HepG2 (cell line): Measurements from ENCODE around the gene FAM117A. TPM values are rescaled to one million over a fixed set of nuclear protein-coding genes. Genes with fewer than 3 reads are reported as not detected.
A peak's percentile ranks its signal among the peaks of the same experiment; 100 is the strongest.

Source experiments
- ATM ChIP-seq: fragments of 450-650 bp; IDR thresholded peaks from 2 replicates; pipeline ENCODE4 v1.7.1; 2017; ENCODE audit warnings: mild to moderate bottlenecking, borderline replicate concordance
- DNMT3B ChIP-seq: conservative IDR thresholded peaks from 2 replicates; pipeline ENCODE4 v1.6.1; 2016; ENCODE audit warnings: missing biosample characterization, control low read depth
- GATAD1 ChIP-seq: IDR thresholded peaks from 2 replicates; pipeline ENCODE4 v1.6.1; 2016; ENCODE audit warnings: missing genetic modification reagents, missing compliant biosample characterization
- HBP1 ChIP-seq: IDR thresholded peaks from 2 replicates; pipeline ENCODE4 v1.6.1; 2016; ENCODE audit warnings: low read depth, control low read depth
- RORA ChIP-seq: sonication (generic); formaldehyde crosslinking; IDR thresholded peaks from 2 replicates; pipeline ENCODE4 v1.5.0; 2020; ENCODE audit warnings: mild to moderate bottlenecking, missing genetic modification reagents, moderate library complexity
- SIN3A ChIP-seq: IDR thresholded peaks from 2 replicates; pipeline ENCODE4 v1.6.1; 2011; ENCODE audit warnings: low read depth, mild to moderate bottlenecking, control low read depth, low read length, borderline replicate concordance
- SRSF1 ChIP-seq: fragments of 200-400 bp; formaldehyde crosslinking; optimal IDR thresholded peaks from 2 replicates; pipeline ENCODE3; 2017; ENCODE audit warnings: mild to moderate bottlenecking, low read depth, low read length, moderate library complexity
- TSC22D2 ChIP-seq: sonication (generic); formaldehyde crosslinking; IDR thresholded peaks from 2 replicates; pipeline ENCODE4 v1.5.1; 2020; ENCODE audit warnings: missing genetic modification reagents, mild to moderate bottlenecking, borderline replicate concordance
- U2AF2 ChIP-seq: fragments of 200-400 bp; formaldehyde crosslinking; IDR thresholded peaks from 2 replicates; pipeline ENCODE4 v1.6.1; 2017; ENCODE audit warnings: low read depth, mild to moderate bottlenecking, low read length
- ZBTB7A ChIP-seq: sonication (generic); formaldehyde crosslinking; IDR thresholded peaks from 2 replicates; pipeline ENCODE4 v1.8.0; 2022; ENCODE audit warnings: mild to moderate bottlenecking, missing genetic modification reagents
- ZHX2 ChIP-seq, 2 experiments: sonication (generic) in 1 of 2; formaldehyde crosslinking in 1 of 2; IDR thresholded peaks; 2 replicates each; pipeline versions ENCODE4 v1.6.1 to v1.9.0; 2014 to 2022; ENCODE audit warnings: antibody characterized with exemption in 1 of 2, borderline replicate concordance in 1 of 2, inconsistent platforms in 1 of 2, low read depth in 1 of 2, missing genetic modification reagents in 1 of 2
- ZNF34 ChIP-seq: sonication (generic); formaldehyde crosslinking; IDR thresholded peaks from 2 replicates; pipeline ENCODE4 v1.4.0; 2020; ENCODE audit warnings: mild to moderate bottlenecking, missing genetic modification reagents, borderline replicate concordance
- ZNF343 ChIP-seq: sonication (generic); formaldehyde crosslinking; IDR thresholded peaks from 2 replicates; pipeline ENCODE4 v1.4.0; 2020; ENCODE audit warnings: mild to moderate bottlenecking, missing genetic modification reagents
- ZNF430 ChIP-seq: sonication (generic); formaldehyde crosslinking; IDR thresholded peaks from 2 replicates; pipeline ENCODE4 v1.9.0; 2021; ENCODE audit warnings: mild to moderate bottlenecking, missing genetic modification reagents
- ZSCAN31 ChIP-seq: sonication (generic); formaldehyde crosslinking; IDR thresholded peaks from 2 replicates; pipeline ENCODE4 v1.5.0; 2020; ENCODE audit warnings: low read depth, mild to moderate bottlenecking, missing genetic modification reagents
- polyA plus RNA-seq, 8 experiments: library from polyadenylated mRNA; depleted of rRNA in 3 of 8; stranded (reverse) in 7 of 8; unstranded in 1 of 8; fragments of >200 nt; fragmentation: Illumina TruSeq in 4 of 8; extraction: Trizol in 4 of 8; gene quantifications; 2 replicates each; pipeline versions ENCODE4 v1.2.1 to v1.2.3, GENCODE V29; 2011 to 2016; ENCODE audit warnings: low read depth in 4 of 8, missing spikeins in 1 of 8, mixed read lengths in 1 of 8; ENCODE audit not compliant: insufficient read depth in 1 of 8
- total RNA-seq, 5 experiments: library from RNA; depleted of rRNA; stranded (reverse); fragments of >200 nt; fragmentation: Illumina TruSeq; extraction: Trizol; gene quantifications; 2 replicates each; pipeline ENCODE4 v1.2.3, GENCODE V29; 2016; ENCODE audit warnings: low read depth in 1 of 5
- TF ChIP-seq, protein P1 (sequence below): sonication (generic); formaldehyde crosslinking; IDR thresholded peaks from 2 replicates; pipeline ENCODE4 v1.4.0; 2020; ENCODE audit warnings: missing genetic modification reagents, borderline replicate concordance

FAM117A gene
- total and polyA plus RNA-seq, 2 of the 13 experiments (the other 11 are each of a cell fraction or from before 2014, with no cell fraction given), result 12.1 to 19.8 TPM

- TF ChIP-seq ZSCAN31 (CRISPR knock-in tag) (peak; percentile 51), SIN3A (peak; percentile 69; the same call in 1 of the 2 replicates), ZNF343 (CRISPR knock-in tag) (peak; percentile 86), U2AF2 (no peak), RORA (CRISPR knock-in tag) (no peak), ZBTB7A (no peak), ZNF430 (CRISPR knock-in tag) (peak; percentile 11; the same call in 1 of the 2 replicates), ATM (no peak), HBP1 (CRISPR knock-in tag) (peak; percentile 37), ZHX2 (IDR thresholded peaks at IDR 0.05; ENCODE audit: low read depth) (peak; percentile 61; the same call in 1 of the 2 replicates), ZHX2 (CRISPR knock-in tag; IDR thresholded peaks at IDR 0.05; ENCODE audit: borderline replicate concordance) (no peak), SRSF1 (peak; percentile 92), DNMT3B (peak; percentile 82; the same call in 1 of the 2 replicates), ZNF34 (CRISPR knock-in tag) (peak; percentile 99), TSC22D2 (CRISPR knock-in tag) (peak; percentile 75; the same call in 1 of the 2 replicates), GATAD1 (CRISPR knock-in tag) (peak; percentile 98)
- TF ChIP-seq, protein P1, sequence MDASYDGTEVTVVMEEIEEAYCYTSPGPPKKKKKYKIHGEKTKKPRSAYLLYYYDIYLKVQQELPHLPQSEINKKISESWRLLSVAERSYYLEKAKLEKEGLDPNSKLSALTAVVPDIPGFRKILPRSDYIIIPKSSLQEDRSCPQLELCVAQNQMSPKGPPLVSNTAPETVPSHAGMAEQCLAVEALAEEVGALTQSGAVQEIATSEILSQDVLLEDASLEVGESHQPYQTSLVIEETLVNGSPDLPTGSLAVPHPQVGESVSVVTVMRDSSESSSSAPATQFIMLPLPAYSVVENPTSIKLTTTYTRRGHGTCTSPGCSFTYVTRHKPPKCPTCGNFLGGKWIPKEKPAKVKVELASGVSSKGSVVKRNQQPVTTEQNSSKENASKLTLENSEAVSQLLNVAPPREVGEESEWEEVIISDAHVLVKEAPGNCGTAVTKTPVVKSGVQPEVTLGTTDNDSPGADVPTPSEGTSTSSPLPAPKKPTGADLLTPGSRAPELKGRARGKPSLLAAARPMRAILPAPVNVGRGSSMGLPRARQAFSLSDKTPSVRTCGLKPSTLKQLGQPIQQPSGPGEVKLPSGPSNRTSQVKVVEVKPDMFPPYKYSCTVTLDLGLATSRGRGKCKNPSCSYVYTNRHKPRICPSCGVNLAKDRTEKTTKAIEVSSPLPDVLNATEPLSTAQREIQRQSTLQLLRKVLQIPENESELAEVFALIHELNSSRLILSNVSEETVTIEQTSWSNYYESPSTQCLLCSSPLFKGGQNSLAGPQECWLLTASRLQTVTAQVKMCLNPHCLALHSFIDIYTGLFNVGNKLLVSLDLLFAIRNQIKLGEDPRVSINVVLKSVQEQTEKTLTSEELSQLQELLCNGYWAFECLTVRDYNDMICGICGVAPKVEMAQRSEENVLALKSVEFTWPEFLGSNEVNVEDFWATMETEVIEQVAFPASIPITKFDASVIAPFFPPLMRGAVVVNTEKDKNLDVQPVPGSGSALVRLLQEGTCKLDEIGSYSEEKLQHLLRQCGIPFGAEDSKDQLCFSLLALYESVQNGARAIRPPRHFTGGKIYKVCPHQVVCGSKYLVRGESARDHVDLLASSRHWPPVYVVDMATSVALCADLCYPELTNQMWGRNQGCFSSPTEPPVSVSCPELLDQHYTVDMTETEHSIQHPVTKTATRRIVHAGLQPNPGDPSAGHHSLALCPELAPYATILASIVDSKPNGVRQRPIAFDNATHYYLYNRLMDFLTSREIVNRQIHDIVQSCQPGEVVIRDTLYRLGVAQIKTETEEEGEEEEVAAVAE (CRISPR knock-in tag), result no peak
Measured at GRCh38 chr17:49707608-49708514, 56.1 kb downstream of the FAM117A start, which contains the start of gene SLC35B1 (continued).
